HG03060 (cell line): ENCODE data around the gene ADRB1.

Source experiments
- ATAC-seq: cut with Tn5 transposase; IDR thresholded peaks from one replicate; pipeline ENCODE4 v1.9.1; 2021; ENCODE audit warnings: low read depth, moderate number of reproducible peaks; ENCODE audit not compliant: unreplicated experiment

ADRB1 gene

GRCh38 chr10:114081911-114082583, 38.4 kb downstream of the ADRB1 start:
- no peak for ATAC-seq

GRCh38 chr10:114083040-114083439, 39.4 kb downstream of the ADRB1 start:
- ATAC-seq: no peak

- ATAC-seq: no peak
These were observed 40.5 kb downstream of the ADRB1 start for GRCh38 chr10:114084215-114084614.

- ATAC-seq: no peak
These were observed 43.6 kb downstream of the ADRB1 start for GRCh38 chr10:114087255-114087654.

- no peak for ATAC-seq
These were observed 44.0 kb downstream of the ADRB1 start for GRCh38 chr10:114087655-114088054.

- no peak for ATAC-seq
These were observed 51.1 kb downstream of the ADRB1 start for GRCh38 chr10:114094795-114095194.

- ATAC-seq: no peak
These were observed 52.1 kb downstream of the ADRB1 start for GRCh38 chr10:114095559-114096337.
